HepG2 (cell line): ENCODE data around the gene ALDOA. TPM values are rescaled to one million over a fixed set of nuclear protein-coding genes. Genes with fewer than 3 reads are reported as not detected.

Experiments used
- ATAC-seq: fragments of 200-7000 bp; cut with Tn5 transposase; 3 replicates; pipeline ENCODE4 v1.9.1; 2020; ENCODE audit warnings: mild to moderate bottlenecking, moderate library complexity
- BruUV-seq: library from RNA; stranded (reverse); fragments of 400-500 nt; replicated peaks from 2 replicates; lab custom pipeline; 2021; lab: Mats Ljungman, UMichigan
- CTCF ChIA-PET: fragments of 300-600 bp; formaldehyde crosslinking; extraction: SDS; loops from one replicate; lab custom pipeline; 2021; ENCODE audit warnings: low total read pairs, inconsistent platforms, low intra/inter-chr PET ratio; lab: Yijun Ruan, JAX
- POLR2A ChIA-PET: fragments of 350-600 bp; sonication (Branson Sonifier 250); formaldehyde crosslinking; loops from one replicate; lab custom pipeline; 2020; ENCODE audit warnings: antibody characterized with exemption, inconsistent platforms; lab: Yijun Ruan, JAX
- DNase-seq: peaks from one replicate; pipeline ENCODE4 v3.0.0-alpha.2; 2015; ENCODE audit warnings: low spot score
- FAIRE-seq: peaks from 3 replicates; lab custom pipeline; 2011; peaks lifted over from hg19 to GRCh38; lab: Jason Lieb, UNC
- H2AFZ ChIP-seq: one replicate; pipeline ENCODE4 v1.6.1; 2011; ENCODE audit warnings: low read length, inconsistent platforms
- H3K27ac ChIP-seq: fragments of 300-600 bp; 3 replicates; pipeline ENCODE4 v1.8.0; 2011; ENCODE audit warnings: mixed run types, mild to moderate bottlenecking, mixed read lengths, low read length, inconsistent platforms; ENCODE audit not compliant: insufficient read depth; ENCODE audit errors: extremely low read length
- H3K27me3 ChIP-seq, 2 experiments: fragments of 200-600 bp in 1 of 2; 2 replicates in 1 of 2; 3 replicates in 1 of 2; pipeline versions ENCODE4 v1.6.0 to v1.8.0; 2011; ENCODE audit warnings: low read length in 2 of 2, mild to moderate bottlenecking in 2 of 2, moderate library complexity in 2 of 2, inconsistent platforms in 1 of 2; ENCODE audit not compliant: insufficient read depth in 2 of 2, control insufficient read depth in 1 of 2
- H3K36me3 ChIP-seq, 2 experiments: fragments of 200-600 bp in 1 of 2; replicated peaks in 1 of 2; 2 replicates in 1 of 2; 3 replicates in 1 of 2; pipeline versions ENCODE4 v1.5.1 to v1.8.0; 2011; ENCODE audit warnings: low read length in 2 of 2, inconsistent platforms in 1 of 2; ENCODE audit not compliant: insufficient read depth in 2 of 2, control insufficient read depth in 1 of 2
- H3K4me1 ChIP-seq: 2 replicates; pipeline ENCODE4 v1.5.1; 2012; ENCODE audit warnings: low read length, inconsistent platforms; ENCODE audit not compliant: insufficient read depth
- H3K4me2 ChIP-seq: 2 replicates; pipeline ENCODE4 v1.6.0; 2011; ENCODE audit warnings: low read depth, low read length, inconsistent platforms
- H3K4me3 ChIP-seq, 3 experiments: fragments of 200-600 bp in 1 of 3; sonication (generic), shearing (Covaris generic) in 1 of 3; replicated peaks in 1 of 3; 2 replicates each; pipeline ENCODE4 v1.5.1; 2011 to 2016; ENCODE audit warnings: low read length in 3 of 3, inconsistent platforms in 2 of 3, low read depth in 2 of 3, mild to moderate bottlenecking in 2 of 3, control low read depth in 1 of 3, mixed read lengths in 1 of 3; ENCODE audit not compliant: insufficient read depth in 1 of 3
- H3K79me2 ChIP-seq: one replicate; pipeline ENCODE4 v1.6.1; 2011; ENCODE audit warnings: low read length, inconsistent platforms; ENCODE audit not compliant: insufficient read depth
- H3K9ac ChIP-seq: 2 replicates; pipeline ENCODE4 v1.6.0; 2011; ENCODE audit warnings: mild to moderate bottlenecking, low read depth, low read length, inconsistent platforms; ENCODE audit not compliant: insufficient read depth
- H3K9me3 ChIP-seq: 2 replicates; pipeline ENCODE4 v1.5.1; 2012; ENCODE audit warnings: mild to moderate bottlenecking, low read length
- H4K20me1 ChIP-seq: 2 replicates; pipeline ENCODE4 v1.6.0; 2011; ENCODE audit warnings: inconsistent platforms, mild to moderate bottlenecking, low read length, moderate library complexity; ENCODE audit not compliant: insufficient read depth
- ATF7 ChIP-seq, 2 experiments: fragments of 450-650 bp in 1 of 2; sonication (generic) in 1 of 2; formaldehyde crosslinking in 1 of 2; IDR thresholded peaks; 2 replicates each; pipeline versions ENCODE4 v1.4.0 to v1.6.1; 2016 to 2020; ENCODE audit warnings: antibody characterized with exemption in 1 of 2, mild to moderate bottlenecking in 1 of 2, missing genetic modification reagents in 1 of 2
- ELF1 ChIP-seq: sonication (generic); formaldehyde crosslinking; IDR thresholded peaks from 2 replicates; pipeline ENCODE4 v1.4.0; 2020; ENCODE audit warnings: missing genetic modification reagents
- ELF3 ChIP-seq: IDR thresholded peaks from 2 replicates; pipeline ENCODE4 v1.6.1; 2016; ENCODE audit warnings: missing genetic modification reagents, missing compliant biosample characterization
- FOSL2 ChIP-seq: sonication (generic); formaldehyde crosslinking; IDR thresholded peaks from 2 replicates; pipeline ENCODE4 v1.4.0; 2020; ENCODE audit warnings: missing genetic modification reagents
- GATAD2A ChIP-seq: IDR thresholded peaks from 2 replicates; pipeline ENCODE4 v1.6.1; 2016
- HDAC2 ChIP-seq: sonication (generic); formaldehyde crosslinking; IDR thresholded peaks from 2 replicates; pipeline ENCODE4 v1.4.0; 2020; ENCODE audit warnings: missing genetic modification reagents
- KAT2B ChIP-seq: fragments of 150-350 bp; IDR thresholded peaks from 2 replicates; pipeline ENCODE4 v1.6.1; 2014; ENCODE audit warnings: low read depth, low read length, borderline replicate concordance
- KDM3A ChIP-seq: IDR thresholded peaks from 2 replicates; pipeline ENCODE4 v1.6.1; 2018; ENCODE audit warnings: low read depth, missing compliant biosample characterization
- MAFF ChIP-seq: IDR thresholded peaks from 2 replicates; pipeline ENCODE4 v1.6.1; 2011; ENCODE audit warnings: low read depth, low read length, improper control_type of control experiment
- MAFK ChIP-seq, 2 experiments: IDR thresholded peaks in 1 of 2; conservative IDR thresholded peaks in 1 of 2; 2 replicates each; pipeline ENCODE4 v1.6.1; 2011; ENCODE audit warnings: improper control_type of control experiment in 2 of 2, low read length in 2 of 2
- MZF1 ChIP-seq: sonication (generic); formaldehyde crosslinking; IDR thresholded peaks from 2 replicates; pipeline ENCODE4 v1.8.1; 2023; ENCODE audit warnings: mild to moderate bottlenecking, missing genetic modification reagents, borderline replicate concordance
- NCOA2 ChIP-seq: sonication (generic); formaldehyde crosslinking; IDR thresholded peaks from 2 replicates; pipeline ENCODE4 v1.8.0; 2022; ENCODE audit warnings: inconsistent platforms
- POLR2A ChIP-seq, 2 experiments: IDR thresholded peaks; 2 replicates each; pipeline ENCODE4 v1.6.1; 2011; ENCODE audit warnings: low read depth in 2 of 2, low read length in 2 of 2, mild to moderate bottlenecking in 1 of 2, moderate library complexity in 1 of 2; ENCODE audit not compliant: insufficient read depth in 1 of 2
- POLR2AphosphoS2 ChIP-seq: IDR thresholded peaks from 2 replicates; pipeline ENCODE4 v1.6.1; 2011; ENCODE audit warnings: low read depth, low read length, improper control_type of control experiment
- SMYD3 ChIP-seq: sonication (generic); formaldehyde crosslinking; IDR thresholded peaks from 2 replicates; pipeline ENCODE4 v1.8.1; 2023; ENCODE audit warnings: mild to moderate bottlenecking, missing genetic modification reagents
- SNRNP70 ChIP-seq: fragments of 200-400 bp; formaldehyde crosslinking; IDR thresholded peaks from 2 replicates; pipeline ENCODE4 v1.6.1; 2017; ENCODE audit warnings: mild to moderate bottlenecking, low read depth, low read length, moderate library complexity
- ZNF460 ChIP-seq: sonication (generic); formaldehyde crosslinking; IDR thresholded peaks from 2 replicates; pipeline ENCODE4 v1.5.1; 2020; ENCODE audit warnings: missing genetic modification reagents, mild to moderate bottlenecking, borderline replicate concordance
- ZNF501 ChIP-seq: sonication (generic); formaldehyde crosslinking; IDR thresholded peaks from 2 replicates; pipeline ENCODE4 v1.5.1; 2020; ENCODE audit warnings: mild to moderate bottlenecking, moderate library complexity, missing genetic modification reagents
- ZNF777 ChIP-seq: sonication (generic); formaldehyde crosslinking; IDR thresholded peaks from 2 replicates; pipeline ENCODE4 v1.4.0; 2020; ENCODE audit warnings: missing genetic modification reagents
- ZSCAN25 ChIP-seq: sonication (generic); formaldehyde crosslinking; IDR thresholded peaks from 2 replicates; pipeline ENCODE4 v1.8.0; 2022; ENCODE audit warnings: mild to moderate bottlenecking, missing genetic modification reagents
- WGBS: methylation state at CpG from one replicate; pipeline ENCODE4 v1.1.6; 2017; ENCODE audit warnings: low lambda C conversion rate; 5-methylcytosine and 5-hydroxymethylcytosine counted together
- in situ Hi-C: cut with HindIII; loops from 2 replicates; pipeline ENCODE4 v1.10.0; 2017; ENCODE audit warnings: low pct_unique_long_range_greater_than_20kb; ENCODE audit not compliant: extremely low pct_ligation_motif_present
- intact Hi-C: fragments of 100-400 bp; cut with micrococcal nuclease; formaldehyde crosslinking; loops from one replicate; pipeline ENCODE4 v1.10.0; 2022; ENCODE audit not compliant: unreplicated experiment
- polyA plus RNA-seq, 8 experiments: library from polyadenylated mRNA; depleted of rRNA in 3 of 8; stranded (reverse) in 7 of 8; unstranded in 1 of 8; fragments of >200 nt; fragmentation: Illumina TruSeq in 4 of 8; extraction: Trizol in 4 of 8; gene quantifications; 2 replicates each; pipeline versions ENCODE4 v1.2.1 to v1.2.3, GENCODE V29; 2011 to 2016; ENCODE audit warnings: low read depth in 4 of 8, missing spikeins in 1 of 8, mixed read lengths in 1 of 8; ENCODE audit not compliant: insufficient read depth in 1 of 8
- total RNA-seq, 5 experiments: library from RNA; depleted of rRNA; stranded (reverse); fragments of >200 nt; fragmentation: Illumina TruSeq; extraction: Trizol; gene quantifications; 2 replicates each; pipeline ENCODE4 v1.2.3, GENCODE V29; 2016; ENCODE audit warnings: low read depth in 1 of 5
- TF ChIP-seq, protein P1 (sequence below): sonication (generic); formaldehyde crosslinking; IDR thresholded peaks from 2 replicates; pipeline ENCODE4 v1.4.0; 2020; ENCODE audit warnings: missing genetic modification reagents

The ALDOA gene
- total and polyA plus RNA-seq, 2 of the 13 experiments (the other 11 are each of a cell fraction or from before 2014, with no cell fraction given): 925 to 1,884 TPM

DNA sequence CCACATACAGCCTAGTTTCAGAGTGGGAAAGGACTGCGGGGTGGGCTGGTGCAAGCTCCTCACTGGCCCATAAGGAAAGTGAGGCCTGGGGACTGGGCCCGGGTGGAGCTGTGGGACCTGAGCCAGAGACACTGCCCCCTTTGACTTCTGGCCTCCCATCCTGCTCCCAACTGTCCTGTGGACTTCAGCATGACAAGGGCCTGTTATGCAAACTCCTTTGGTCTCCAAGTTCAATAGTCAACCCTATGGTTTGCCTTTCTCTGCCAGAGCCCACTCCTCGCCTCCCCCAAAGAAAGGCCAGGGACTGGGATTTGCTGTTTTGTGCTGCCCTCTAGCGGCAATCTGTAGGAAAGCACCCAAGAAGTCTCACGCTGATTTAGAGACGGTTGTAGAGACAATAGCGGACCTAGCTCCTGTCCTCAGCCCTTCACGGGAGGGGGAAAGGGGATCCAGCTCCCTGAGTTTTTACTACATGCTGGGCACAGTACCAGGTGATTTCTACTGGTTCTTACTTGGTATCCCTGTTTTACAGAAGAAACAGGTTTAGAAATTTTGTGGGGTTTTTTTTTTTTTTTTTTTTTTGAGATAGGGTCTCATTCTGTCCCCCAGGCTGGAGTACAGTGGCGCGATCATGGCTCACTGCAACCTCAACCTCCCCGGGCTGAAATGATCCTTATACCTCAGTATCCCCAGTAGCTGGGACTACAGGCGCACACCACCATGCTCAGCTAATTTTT is 33.3 kb upstream of the ALDOA start (continued):
- TF ChIP-seq ELF1 (CRISPR knock-in tag) (peak; percentile 31; the same call in 1 of the 2 replicates), GATAD2A (CRISPR knock-in tag) (peak; percentile 80), MZF1 (CRISPR knock-in tag) (no peak), NCOA2 (peak; percentile 16; the same call in 1 of the 2 replicates), ZNF501 (CRISPR knock-in tag) (peak; percentile 43; the same call in 1 of the 2 replicates), FOSL2 (peak; percentile 24; the same call in 1 of the 2 replicates), KDM3A (CRISPR knock-in tag) (peak; percentile 48; the same call in 1 of the 2 replicates), ZSCAN25 (CRISPR knock-in tag) (no peak)
- TF ChIP-seq, protein P1, sequence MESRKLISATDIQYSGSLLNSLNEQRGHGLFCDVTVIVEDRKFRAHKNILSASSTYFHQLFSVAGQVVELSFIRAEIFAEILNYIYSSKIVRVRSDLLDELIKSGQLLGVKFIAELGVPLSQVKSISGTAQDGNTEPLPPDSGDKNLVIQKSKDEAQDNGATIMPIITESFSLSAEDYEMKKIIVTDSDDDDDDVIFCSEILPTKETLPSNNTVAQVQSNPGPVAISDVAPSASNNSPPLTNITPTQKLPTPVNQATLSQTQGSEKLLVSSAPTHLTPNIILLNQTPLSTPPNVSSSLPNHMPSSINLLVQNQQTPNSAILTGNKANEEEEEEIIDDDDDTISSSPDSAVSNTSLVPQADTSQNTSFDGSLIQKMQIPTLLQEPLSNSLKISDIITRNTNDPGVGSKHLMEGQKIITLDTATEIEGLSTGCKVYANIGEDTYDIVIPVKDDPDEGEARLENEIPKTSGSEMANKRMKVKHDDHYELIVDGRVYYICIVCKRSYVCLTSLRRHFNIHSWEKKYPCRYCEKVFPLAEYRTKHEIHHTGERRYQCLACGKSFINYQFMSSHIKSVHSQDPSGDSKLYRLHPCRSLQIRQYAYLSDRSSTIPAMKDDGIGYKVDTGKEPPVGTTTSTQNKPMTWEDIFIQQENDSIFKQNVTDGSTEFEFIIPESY (CRISPR knock-in tag): peak; percentile 61
- TF ChIP-seq, all 625 proteins: peak for 92

- Histone ChIP-seq H3K79me2 (no peaks in the 10 kb centered on the region), H3K4me3 (no peak overlapping the region), H4K20me1 (no peaks in the 10 kb centered on the region; the same call in 1 of the 2 replicates), H3K36me3 (no peaks in the 10 kb centered on the region), H3K4me2 (no peak overlapping the region), H3K4me1 (peaks cover 31% of the 10 kb centered on the region), H3K9ac (no peak overlapping the region), H3K27ac (no peak overlapping the region), H3K27me3 (peaks cover 10 to 41% of the 10 kb centered on the region in 2 experiments), H2AFZ (no peak overlapping the region), H3K9me3 (no peaks in the 10 kb centered on the region)
- TF ChIP-seq HDAC2 (CRISPR knock-in tag) (no peak), KAT2B (no peak), POLR2A (IDR thresholded peaks at IDR 0.05; ENCODE audit: insufficient read depth in 1 of 2, low read depth in 2 of 2, low read length in 2 of 2) (no peak), MAFF (peak; percentile 83), POLR2AphosphoS2 (no peak), ZNF460 (no peak), MAFK (conservative IDR thresholded peaks at IDR 0.05 in 1 of 2, IDR thresholded peaks at IDR 0.05 in 1 of 2; ENCODE audit: low read length in 2 of 2) (peak; percentile 91), ATF7 (IDR thresholded peaks at IDR 0.05) (no peak), ATF7 (CRISPR knock-in tag; IDR thresholded peaks at IDR 0.05) (no peak), SMYD3 (CRISPR knock-in tag) (no peak), ZNF777 (CRISPR knock-in tag) (no peak), ELF3 (CRISPR knock-in tag) (no peak), SNRNP70 (no peak)
- no peak for DNase-seq
- WGBS: 55% methylated on average over 7 of the region's 7 CpGs
- in situ Hi-C loops (loop anchor here (10.0 kb wide), 1 partner anchor 338 kb away; no protein-coding TSS in a partner anchor), intact Hi-C loops (loop anchor here (5.0 kb wide), 1 partner anchor 331 kb away; no protein-coding TSS in a partner anchor)
- POLR2A ChIA-PET: interaction anchor here (1.3 to 1.7 kb wide), 2 partner anchors 32 to 60 kb away, joined by 3 to 6 read pairs; partner anchors contain the start of genes ALDOA and TAOK2
- BruUV-seq: no TSS peak
- ATAC-seq: no peak
- CTCF ChIA-PET: interaction anchor here (2.7 kb wide), 1 partner anchor 333 kb away, joined by 11 read pairs; no protein-coding TSS in a partner anchor
- FAIRE-seq: no peak
Measured at GRCh38 chr16:30033270-30033669, 32.3 kb upstream of the ALDOA start.
